Vagina (tissue), 2 donors: ENCODE data around the gene JMJD7.

Experiments
- POLR2A ChIP-seq, 2 donors: fragments of 450-650 bp; IDR thresholded peaks; one replicate each; pipeline ENCODE4 v1.6.1; 2017; ENCODE audit warnings: antibody characterized with exemption in 2 of 2, mild to moderate bottlenecking in 2 of 2, moderate library complexity in 2 of 2
- POLR2AphosphoS5 ChIP-seq, 2 donors: sonication (generic); formaldehyde crosslinking; IDR thresholded peaks; one replicate each; pipeline ENCODE4 v1.9.0; 2017; ENCODE audit warnings: antibody characterized with exemption in 2 of 2, mild to moderate bottlenecking in 2 of 2, low read depth in 1 of 2; ENCODE audit not compliant: insufficient read depth in 1 of 2
- TF ChIP-seq, protein P1 (sequence below), 3 experiments: fragments of 450-650 bp in 2 of 3; fragments of 200-600 bp in 1 of 3; sonication (generic) in 1 of 3; IDR thresholded peaks; one replicate each; pipeline ENCODE4 v1.5.1; 2017 to 2019; ENCODE audit warnings: antibody characterized with exemption in 3 of 3, mild to moderate bottlenecking in 2 of 3, moderate library complexity in 2 of 3

- TF ChIP-seq POLR2AphosphoS5 (IDR thresholded peaks at IDR 0.05; ENCODE audit: insufficient read depth in 1 of 2, low read depth in 1 of 2), result no peak
- TF ChIP-seq, protein P1, sequence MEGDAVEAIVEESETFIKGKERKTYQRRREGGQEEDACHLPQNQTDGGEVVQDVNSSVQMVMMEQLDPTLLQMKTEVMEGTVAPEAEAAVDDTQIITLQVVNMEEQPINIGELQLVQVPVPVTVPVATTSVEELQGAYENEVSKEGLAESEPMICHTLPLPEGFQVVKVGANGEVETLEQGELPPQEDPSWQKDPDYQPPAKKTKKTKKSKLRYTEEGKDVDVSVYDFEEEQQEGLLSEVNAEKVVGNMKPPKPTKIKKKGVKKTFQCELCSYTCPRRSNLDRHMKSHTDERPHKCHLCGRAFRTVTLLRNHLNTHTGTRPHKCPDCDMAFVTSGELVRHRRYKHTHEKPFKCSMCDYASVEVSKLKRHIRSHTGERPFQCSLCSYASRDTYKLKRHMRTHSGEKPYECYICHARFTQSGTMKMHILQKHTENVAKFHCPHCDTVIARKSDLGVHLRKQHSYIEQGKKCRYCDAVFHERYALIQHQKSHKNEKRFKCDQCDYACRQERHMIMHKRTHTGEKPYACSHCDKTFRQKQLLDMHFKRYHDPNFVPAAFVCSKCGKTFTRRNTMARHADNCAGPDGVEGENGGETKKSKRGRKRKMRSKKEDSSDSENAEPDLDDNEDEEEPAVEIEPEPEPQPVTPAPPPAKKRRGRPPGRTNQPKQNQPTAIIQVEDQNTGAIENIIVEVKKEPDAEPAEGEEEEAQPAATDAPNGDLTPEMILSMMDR (IDR thresholded peaks at IDR 0.05), result no peak
- no peak for TF ChIP-seq POLR2A (IDR thresholded peaks at IDR 0.05)
These were observed 36.4 kb upstream of the JMJD7 start for GRCh38 chr15:41791547-41791937.
